ENCODE results near the gene SNRPD3.
"Not testable (repeated sequence)": the region's sequence is repeated elsewhere in the genome, so short reads cannot be mapped to it uniquely, and the experiment has no call there.

Gene SNRPD3

DNA sequence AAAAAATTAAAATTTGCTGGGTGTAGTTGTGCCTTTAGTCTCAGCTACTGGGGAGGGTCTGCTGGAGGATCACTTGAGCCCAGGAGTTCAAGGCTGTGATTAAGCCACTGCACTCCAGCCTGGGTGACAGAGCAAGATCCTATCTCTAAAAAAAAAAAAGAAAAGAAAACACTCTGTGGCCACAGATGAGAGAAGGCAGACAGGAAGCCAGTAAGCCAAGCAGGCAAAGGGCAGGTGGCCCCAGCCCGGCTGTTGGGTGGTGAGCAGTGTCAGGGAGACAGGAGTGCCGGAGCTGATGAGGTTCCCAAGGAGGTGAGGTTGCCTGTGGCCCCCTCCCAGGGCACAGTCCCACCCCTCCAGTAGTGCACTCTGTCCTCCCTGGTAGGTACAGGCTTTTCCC, 66.8 kb downstream of the SNRPD3 start:
- not testable (repeated sequence) for DNase-seq (ENCODE audit: low read depth)

All from activated T-helper 1 cell treated with Interleukin-2 at 50 U/mL for 16 hours (primary cell).